ENCODE data around the gene CD99L2. TPM values are rescaled to one million over a fixed set of nuclear protein-coding genes. Genes with fewer than 3 reads are reported as not detected.

Gene CD99L2
- total and polyA plus RNA-seq, 2 of the 8 experiments (the other 6 are each of a cell fraction or from before 2014, with no cell fraction given): 8.0 to 8.5 TPM

GRCh38 chrX:150837845-150838244 lies 60.6 kb downstream of the CD99L2 start:
- POLR2A ChIA-PET (ENCODE audit: partially characterized antibody): no interaction called here
- Histone ChIP-seq H3K9me3 (ENCODE audit: insufficient read depth in 2 of 2, low read depth in 1 of 2, low read length in 1 of 2) (no peaks in the 10 kb centered on the region), H3K27me3 (replicated peaks in 1 of 4; ENCODE audit: control insufficient read depth in 3 of 4, extremely low read depth in 1 of 4, insufficient read depth in 3 of 4, low read length in 3 of 4) (no peaks in the 10 kb centered on the region), H3K79me2 (ENCODE audit: control insufficient read depth in 1 of 2, insufficient read depth in 2 of 2, low read length in 2 of 2) (no peaks in the 10 kb centered on the region), H3K18ac (ENCODE audit: extremely low read depth, low read length) (no peak overlapping the region), H4K8ac (ENCODE audit: extremely low read depth, insufficient read depth, low read length) (no peak overlapping the region), H2AK5ac (ENCODE audit: low read depth, low read length) (no peak overlapping the region), H4K5ac (ENCODE audit: insufficient read length, low read depth, low read length) (no peak overlapping the region), H4K91ac (replicated peaks; ENCODE audit: insufficient read length, low read length) (no peak overlapping the region), H3K4ac (replicated peaks; ENCODE audit: insufficient read length, low read depth, low read length) (no peak overlapping the region), H2BK15ac (ENCODE audit: low read length) (no peak overlapping the region), H3K4me2 (ENCODE audit: insufficient read depth in 1 of 2, low read depth in 2 of 2, low read length in 2 of 2) (no peak overlapping the region), H2BK120ac (replicated peaks; ENCODE audit: low read depth, low read length) (no peak overlapping the region), H3K36me3 (ENCODE audit: control insufficient read depth in 2 of 4, insufficient read depth in 4 of 4, low read length in 3 of 4) (no peaks in the 10 kb centered on the region), H3K9ac (replicated peaks in 1 of 4; ENCODE audit: extremely low read depth in 1 of 4, low read depth in 3 of 4, low read length in 3 of 4) (no peak overlapping the region), H3K79me1 (ENCODE audit: low read depth, low read length) (no peaks in the 10 kb centered on the region), H3K4me3 (ENCODE audit: extremely low read depth in 1 of 4, insufficient read depth in 2 of 4, low read depth in 3 of 4, low read length in 4 of 4) (no peak overlapping the region), H3K27ac (ENCODE audit: low read depth, low read length) (no peak overlapping the region), H3K56ac (replicated peaks; ENCODE audit: insufficient read length, low read depth, low read length) (no peak overlapping the region), H3K4me1 (replicated peaks in 1 of 4; ENCODE audit: control insufficient read depth in 3 of 4, insufficient read depth in 4 of 4, low read length in 3 of 4) (no peaks in the 10 kb centered on the region), H2AFZ (ENCODE audit: low read length) (no peak overlapping the region), H2BK5ac (ENCODE audit: low read depth, low read length) (no peak overlapping the region), H2BK20ac (ENCODE audit: low read length) (no peak overlapping the region), H3K14ac (ENCODE audit: insufficient read length) (no peak overlapping the region), H3K23ac (ENCODE audit: insufficient read length) (no peak overlapping the region), H3K23me2 (ENCODE audit: low read depth, low read length) (no peaks in the 10 kb centered on the region), H2BK12ac (ENCODE audit: low read depth, low read length) (no peak overlapping the region), H4K20me1 (replicated peaks in 1 of 2; ENCODE audit: control insufficient read depth in 1 of 2, insufficient read depth in 2 of 2, low read length in 2 of 2) (no peaks in the 10 kb centered on the region)
- CTCF ChIA-PET (ENCODE audit: partially characterized antibody): interaction anchor here (0.8 kb wide), 1 partner anchor 16 kb away, joined by 4 read pairs; no protein-coding TSS in a partner anchor
- no peak for FAIRE-seq
- DNase-seq (ENCODE audit: low read depth in 1 of 2, low spot score in 2 of 2): no peak
- 91% methylated on average over 4 of the region's 4 CpGs; no CpG with 5 or more reads in 1 of the 2 experiments for WGBS, 2 experiments (ENCODE audit: extremely low coverage in 1 of 2, insufficient coverage in 1 of 2, insufficient read length in 1 of 2, insufficient replicate concordance in 2 of 2, low coverage in 1 of 2, low lambda C conversion rate in 2 of 2, missing lambda C conversion rate in 1 of 2)
- TF ChIP-seq SRF (IDR thresholded peaks at IDR 0.05; ENCODE audit: low read depth, low read length): no peak
- TF ChIP-seq HDAC6 (IDR thresholded peaks at IDR 0.05; ENCODE audit: low read depth, low read length): no peak
- TF ChIP-seq YY1 (IDR thresholded peaks at IDR 0.05; ENCODE audit: low read depth, low read length): no peak
- TF ChIP-seq TEAD4 (IDR thresholded peaks at IDR 0.05; ENCODE audit: low read depth, low read length): no peak
- TF ChIP-seq SAP30 (IDR thresholded peaks at IDR 0.05; ENCODE audit: insufficient read depth, insufficient replicate concordance, low read length): no peak
- TF ChIP-seq EZH2 (IDR thresholded peaks at IDR 0.05; ENCODE audit: low read depth, low read length, severe bottlenecking): no peak
- no peak for TF ChIP-seq SIN3A (conservative IDR thresholded peaks at IDR 0.05 in 1 of 2, IDR thresholded peaks at IDR 0.05 in 1 of 2; ENCODE audit: low read depth in 1 of 2, low read length in 2 of 2)
- no peak for TF ChIP-seq ATF2 (IDR thresholded peaks at IDR 0.05; ENCODE audit: low read length)
- TF ChIP-seq POU5F1 (IDR thresholded peaks at IDR 0.05; ENCODE audit: low read depth, low read length): no peak
- TF ChIP-seq USF2 (IDR thresholded peaks at IDR 0.05; ENCODE audit: low read length): no peak
- TF ChIP-seq CBX8 (IDR thresholded peaks at IDR 0.05; ENCODE audit: borderline replicate concordance, low read depth, low read length): no peak
